ENCODE data around the gene SVIL.
"Not testable (repeated sequence)": the region's sequence is repeated elsewhere in the genome, so short reads cannot be mapped to it uniquely, and the experiment has no call there.

GRCh38 chr10:29574212-29575097 lies 60.3 kb downstream of the SVIL start:
- TF ChIP-seq POLR2A (IDR thresholded peaks at IDR 0.05; ENCODE audit: low read length); GATA1 (IDR thresholded peaks at IDR 0.05; ENCODE audit: low read depth, low read length): not testable (repeated sequence)

Data from erythroblast (primary cell).